Neural crest cell (in vitro differentiated cells): ENCODE data around the gene BICDL2. TPM values are rescaled to one million over a fixed set of nuclear protein-coding genes. Genes with fewer than 3 reads are reported as not detected.

Experiments
- DNase-seq: peaks from one replicate; pipeline ENCODE4 v3.0.0; 2021; ENCODE audit warnings: low read depth, mixed read lengths, low spot score
- H3K27ac Mint-ChIP-seq: one replicate; pipeline ENCODE4 v1.8.0; 2021; ENCODE audit warnings: mild to moderate bottlenecking, mixed read lengths; ENCODE audit not compliant: unreplicated experiment
- H3K27me3 Mint-ChIP-seq: 2 replicates; pipeline ENCODE4 v1.8.0; 2021; ENCODE audit warnings: low read depth, mild to moderate bottlenecking, mixed read lengths
- H3K36me3 Mint-ChIP-seq: 2 replicates; pipeline ENCODE4 v1.8.0; 2021; ENCODE audit warnings: low read depth, mild to moderate bottlenecking, mixed read lengths
- H3K4me1 Mint-ChIP-seq: 2 replicates; pipeline ENCODE4 v1.8.0; 2021; ENCODE audit warnings: mixed read lengths
- H3K4me3 Mint-ChIP-seq: one replicate; pipeline ENCODE4 v1.8.0; 2021; ENCODE audit warnings: mild to moderate bottlenecking, mixed read lengths
- H3K9me3 Mint-ChIP-seq: 2 replicates; pipeline ENCODE4 v1.8.0; 2021; ENCODE audit warnings: mixed read lengths
- total RNA-seq: library from RNA; stranded (reverse); gene quantifications from 2 replicates; pipeline ENCODE4 v1.2.1, GENCODE V29; 2021
- TF ChIP-seq, protein P1 (sequence below): fragments of 200-600 bp; sonication (generic); conservative IDR thresholded peaks from 2 replicates; pipeline ENCODE4 v1.5.0; 2021; ENCODE audit warnings: antibody characterized with exemption, mild to moderate bottlenecking

The BICDL2 gene
- total RNA-seq, 1 donor from 2014 or later, result not detected

DNA sequence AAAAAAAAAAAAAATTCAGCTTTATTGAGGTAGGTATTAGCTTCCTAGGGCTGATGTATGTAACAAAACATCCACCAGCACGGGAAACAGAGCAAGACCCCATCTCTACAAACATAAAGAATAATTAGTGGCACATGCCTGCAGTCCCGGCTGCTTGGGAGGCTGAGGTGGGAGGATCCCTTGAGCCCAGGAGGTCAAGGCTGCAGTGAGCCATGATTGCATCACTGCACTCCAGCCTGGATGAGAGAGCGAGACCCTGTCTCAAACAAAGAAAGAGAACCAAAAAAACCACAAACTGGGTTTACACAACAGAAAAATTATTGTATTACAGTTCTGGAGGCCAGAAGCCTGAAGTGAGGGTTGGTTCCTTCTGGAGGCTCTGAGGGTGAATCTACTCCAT is 5.6 kb upstream of the BICDL2 start:
- H3K27me3 Mint-ChIP-seq, result peaks cover 90% of the 10 kb centered on the region
- no peak overlapping the region for H3K27ac Mint-ChIP-seq
- peaks cover 3% of the 10 kb centered on the region for H3K36me3 Mint-ChIP-seq
- no peak overlapping the region for H3K4me3 Mint-ChIP-seq
- no peaks in the 10 kb centered on the region for H3K9me3 Mint-ChIP-seq
- TF ChIP-seq, protein P1, sequence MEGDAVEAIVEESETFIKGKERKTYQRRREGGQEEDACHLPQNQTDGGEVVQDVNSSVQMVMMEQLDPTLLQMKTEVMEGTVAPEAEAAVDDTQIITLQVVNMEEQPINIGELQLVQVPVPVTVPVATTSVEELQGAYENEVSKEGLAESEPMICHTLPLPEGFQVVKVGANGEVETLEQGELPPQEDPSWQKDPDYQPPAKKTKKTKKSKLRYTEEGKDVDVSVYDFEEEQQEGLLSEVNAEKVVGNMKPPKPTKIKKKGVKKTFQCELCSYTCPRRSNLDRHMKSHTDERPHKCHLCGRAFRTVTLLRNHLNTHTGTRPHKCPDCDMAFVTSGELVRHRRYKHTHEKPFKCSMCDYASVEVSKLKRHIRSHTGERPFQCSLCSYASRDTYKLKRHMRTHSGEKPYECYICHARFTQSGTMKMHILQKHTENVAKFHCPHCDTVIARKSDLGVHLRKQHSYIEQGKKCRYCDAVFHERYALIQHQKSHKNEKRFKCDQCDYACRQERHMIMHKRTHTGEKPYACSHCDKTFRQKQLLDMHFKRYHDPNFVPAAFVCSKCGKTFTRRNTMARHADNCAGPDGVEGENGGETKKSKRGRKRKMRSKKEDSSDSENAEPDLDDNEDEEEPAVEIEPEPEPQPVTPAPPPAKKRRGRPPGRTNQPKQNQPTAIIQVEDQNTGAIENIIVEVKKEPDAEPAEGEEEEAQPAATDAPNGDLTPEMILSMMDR, result no peak
- peaks cover 8% of the 10 kb centered on the region for H3K4me1 Mint-ChIP-seq
- no peak for DNase-seq

DNA sequence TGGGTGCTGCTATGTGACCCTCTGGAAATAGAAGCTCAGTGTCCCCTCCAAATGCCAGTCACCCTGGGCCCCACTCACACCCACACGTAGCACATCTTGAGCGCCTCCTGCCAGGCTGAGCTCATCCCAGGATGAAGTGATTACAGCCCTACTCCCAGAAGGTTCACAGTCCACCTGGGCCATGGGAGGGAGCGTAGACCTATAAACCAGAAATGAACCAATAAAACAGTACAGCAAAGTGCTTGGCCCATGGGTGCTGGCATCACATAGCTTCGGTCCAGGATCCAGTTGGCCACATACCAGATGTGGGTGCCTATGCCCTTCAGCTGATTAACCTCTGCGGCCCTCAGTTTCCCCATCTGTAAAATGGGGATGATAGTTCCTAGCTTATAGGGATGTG is 2.2 kb upstream of the BICDL2 start:
- no peaks in the 10 kb centered on the region for H3K9me3 Mint-ChIP-seq
- peaks cover 95% of the 10 kb centered on the region for H3K27me3 Mint-ChIP-seq
- no peak overlapping the region for H3K4me3 Mint-ChIP-seq
- no peak overlapping the region for H3K27ac Mint-ChIP-seq
- TF ChIP-seq, protein P1, result no peak
- no peaks in the 10 kb centered on the region for H3K36me3 Mint-ChIP-seq
- no peaks in the 10 kb centered on the region for H3K4me1 Mint-ChIP-seq
- no peak for DNase-seq

DNA sequence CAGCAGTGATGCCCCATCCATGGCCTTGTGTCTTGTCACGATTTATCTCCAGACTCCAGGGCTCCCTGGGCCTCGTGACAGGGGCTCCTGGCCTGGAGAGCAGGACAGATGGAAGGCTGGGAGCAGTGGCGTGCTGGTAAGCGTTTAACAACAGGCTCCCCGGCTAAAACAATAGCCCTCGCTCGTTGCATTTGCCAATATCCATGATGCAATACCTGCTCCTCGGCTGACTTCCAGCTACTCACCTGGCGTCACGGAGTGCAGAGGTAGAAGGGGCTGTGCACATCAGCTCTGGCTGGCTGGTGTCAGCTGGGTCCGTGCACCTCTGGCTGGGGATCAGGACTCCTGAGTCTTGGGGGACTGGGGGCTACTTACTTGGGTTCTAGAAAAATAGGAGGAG is 1.5 kb upstream of the BICDL2 start:
- H3K27ac Mint-ChIP-seq, result no peak overlapping the region
- no peaks in the 10 kb centered on the region for H3K36me3 Mint-ChIP-seq
- TF ChIP-seq, protein P1, result no peak
- no peak overlapping the region for H3K4me3 Mint-ChIP-seq
- H3K4me1 Mint-ChIP-seq, result no peaks in the 10 kb centered on the region
- H3K9me3 Mint-ChIP-seq, result no peaks in the 10 kb centered on the region
- peaks cover 95% of the 10 kb centered on the region for H3K27me3 Mint-ChIP-seq
- no peak for DNase-seq

DNA sequence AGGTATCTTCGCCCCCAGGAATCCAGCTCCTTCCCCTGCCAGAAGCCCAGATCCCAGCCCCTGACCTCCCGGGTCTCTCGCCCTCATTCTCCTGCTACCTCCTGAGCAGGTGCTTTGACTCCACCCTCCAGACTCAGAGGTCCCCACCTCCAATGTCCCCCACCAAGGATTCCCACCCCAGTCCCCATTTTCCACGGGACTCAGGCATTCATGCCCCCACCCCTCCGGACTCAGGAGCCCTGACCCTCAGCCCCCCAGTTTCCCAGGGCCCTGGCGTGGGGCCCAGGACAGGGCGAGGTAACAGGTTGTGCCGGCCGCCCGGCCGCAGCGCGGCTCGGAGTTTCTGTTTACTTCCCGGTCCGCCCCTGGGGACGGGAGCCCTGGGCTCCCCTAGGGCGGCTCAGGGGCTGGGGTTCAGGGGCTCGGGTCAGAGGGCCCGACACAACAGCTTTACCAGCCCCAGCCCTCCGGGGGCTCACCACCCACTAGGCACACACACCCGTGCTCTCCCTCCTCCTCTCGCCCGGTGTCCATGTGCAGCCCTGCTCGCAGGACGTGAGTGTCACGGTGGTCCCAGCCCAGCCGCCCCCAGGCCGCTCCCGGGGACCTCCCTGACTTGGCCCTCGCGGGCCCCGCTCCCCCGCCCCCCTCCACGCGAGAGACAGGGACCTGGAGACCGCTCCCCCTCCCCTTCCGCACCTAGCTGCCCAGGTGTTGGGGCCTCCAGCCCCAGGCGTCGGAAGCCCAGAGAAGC is 595 bp downstream of the BICDL2 start:
- no peak overlapping the region for H3K4me3 Mint-ChIP-seq
- H3K9me3 Mint-ChIP-seq, result no peaks in the 10 kb centered on the region

DNA sequence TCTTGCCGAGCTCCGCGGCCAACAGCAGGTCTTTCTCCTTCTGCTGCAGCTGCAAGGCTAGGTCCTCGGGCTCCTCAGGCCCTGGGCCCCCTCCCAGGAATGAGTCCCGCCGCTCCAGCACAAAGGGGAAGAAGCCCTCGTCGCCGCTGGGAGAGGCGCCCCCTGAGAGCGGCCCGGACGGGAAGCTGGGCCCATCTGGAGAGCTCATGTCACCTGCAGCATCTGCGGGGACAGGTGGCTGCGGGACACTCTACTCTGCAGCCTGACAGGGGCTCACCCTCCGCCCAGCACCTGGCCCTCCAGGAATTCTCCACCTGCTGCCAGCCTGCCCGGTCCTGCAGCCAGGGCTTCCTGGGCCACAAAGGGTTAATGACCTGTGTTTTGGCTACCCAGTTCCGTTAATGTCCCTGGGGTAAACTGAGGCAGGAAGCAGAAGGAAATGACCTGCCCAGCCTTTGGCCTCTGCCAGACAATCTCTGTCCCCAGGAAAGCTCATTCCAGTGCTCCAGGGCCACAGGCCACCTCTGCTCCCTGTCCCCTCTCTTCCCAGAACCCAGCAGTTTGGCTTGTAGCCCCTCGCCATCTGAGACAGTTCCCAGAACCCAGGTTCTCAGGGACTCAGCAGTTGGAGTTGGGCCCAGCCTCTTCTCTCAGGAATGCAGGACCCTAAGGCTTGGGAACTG is 1.3 kb downstream of the BICDL2 start:
- no peak overlapping the region for H3K27ac Mint-ChIP-seq
- peaks cover 7% of the 10 kb centered on the region for H3K4me1 Mint-ChIP-seq
- no peak for DNase-seq
- H3K9me3 Mint-ChIP-seq, result no peaks in the 10 kb centered on the region
- no peaks in the 10 kb centered on the region for H3K36me3 Mint-ChIP-seq
- no peak overlapping the region for H3K4me3 Mint-ChIP-seq
- TF ChIP-seq, protein P1, result no peak
- H3K27me3 Mint-ChIP-seq, result peaks cover 88% of the 10 kb centered on the region

More for the DNA sequence above, 595 bp downstream of the BICDL2 start:
- H3K4me1 Mint-ChIP-seq, result peaks cover 7% of the 10 kb centered on the region
- H3K36me3 Mint-ChIP-seq, result no peaks in the 10 kb centered on the region
- no peak for DNase-seq
- TF ChIP-seq, protein P1, result no peak
- peaks cover 93% of the 10 kb centered on the region for H3K27me3 Mint-ChIP-seq
- no peak overlapping the region for H3K27ac Mint-ChIP-seq
